ENCODE measurements around the gene USH2A.

GRCh38 chr1:216248628-216249027 is 174.6 kb downstream of the USH2A start:
- TF ChIP-seq ZBTB17 (tag by site-specific recombination; IDR thresholded peaks at IDR 0.05) (no peak), CTCF (tag by site-specific recombination; IDR thresholded peaks at IDR 0.05) (no peak)

Data from HEK293 (cell line).